ENCODE measurements around the gene TMEM154.
"Not testable (repeated sequence)": the region's sequence is repeated elsewhere in the genome, so short reads cannot be mapped to it uniquely, and the experiment has no call there.

Gene TMEM154

DNA sequence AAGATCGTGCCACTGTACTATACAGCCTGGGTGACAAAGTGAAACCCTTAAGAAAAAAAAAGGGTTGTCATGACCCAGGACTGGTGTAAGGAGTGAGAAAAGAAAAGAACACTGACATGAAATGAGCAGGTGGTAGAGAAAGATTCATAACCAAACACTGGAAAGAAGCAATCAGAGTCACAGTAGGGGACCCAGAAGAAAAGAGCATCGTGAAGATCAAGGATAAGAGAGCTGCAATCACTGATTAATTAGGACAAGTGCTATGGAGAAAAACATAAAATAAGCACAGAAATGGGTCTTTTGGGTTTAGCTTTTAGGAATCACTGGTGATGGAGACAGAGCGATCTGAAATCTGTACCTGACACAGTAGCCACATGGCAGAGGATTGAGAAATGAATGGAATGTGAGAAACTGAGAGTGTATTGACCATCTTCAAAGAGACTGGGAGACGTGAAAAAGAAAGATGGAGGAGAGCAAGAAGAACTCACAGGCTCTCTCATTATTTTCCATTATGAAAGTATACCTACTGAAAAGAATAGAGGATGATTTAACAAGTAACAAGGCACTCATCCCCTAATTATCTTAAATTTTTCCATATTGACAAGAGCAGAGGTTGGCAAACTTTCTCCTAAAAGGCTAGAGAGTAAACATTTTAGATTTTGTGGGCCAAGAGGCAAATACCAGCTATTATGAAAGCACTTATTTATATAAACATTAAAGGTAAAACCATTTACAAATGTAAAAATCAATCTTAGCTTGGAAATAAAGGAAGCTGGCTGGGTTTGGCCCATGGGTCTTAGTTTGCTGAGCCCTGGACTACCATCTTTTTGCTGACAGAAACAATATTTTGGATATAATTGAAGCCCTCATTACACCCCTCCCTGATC is 7.3 kb downstream of the TMEM154 start:
- in situ Hi-C loops (cut with MboI; ENCODE audit: low sequenced_read_pairs): no loop called here

DNA sequence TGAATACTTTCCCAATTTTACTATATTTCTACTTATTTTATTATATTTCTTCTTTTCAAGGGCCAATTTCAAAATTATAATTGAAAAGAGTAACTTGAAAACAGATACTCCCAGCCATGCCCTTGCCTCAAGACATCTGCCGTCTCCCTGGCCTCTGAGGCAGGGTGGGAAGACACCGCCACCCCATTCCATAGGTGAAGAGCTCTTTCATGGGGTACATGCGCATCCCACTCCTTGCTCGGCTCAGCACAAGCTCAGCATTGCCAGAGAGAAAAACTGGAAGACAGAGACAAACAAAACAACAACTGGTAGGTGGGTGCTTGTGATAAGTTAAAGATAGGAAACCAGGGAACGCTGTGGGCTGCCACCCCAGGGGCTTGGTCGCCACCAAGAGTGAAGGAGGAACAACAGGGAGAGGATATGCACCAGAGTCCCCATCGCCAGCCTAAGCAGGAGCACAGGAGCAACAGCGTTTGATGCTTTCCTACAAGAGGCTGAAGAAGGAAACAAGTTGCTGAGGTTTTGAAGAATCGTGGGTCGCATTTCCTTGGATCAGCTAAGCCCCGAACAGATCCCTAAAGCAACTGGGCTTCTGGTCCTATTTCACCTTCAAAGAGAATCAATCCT is 11.3 kb downstream of the TMEM154 start:
- in situ Hi-C loops (cut with MboI; ENCODE audit: low sequenced_read_pairs): no loop called here

DNA sequence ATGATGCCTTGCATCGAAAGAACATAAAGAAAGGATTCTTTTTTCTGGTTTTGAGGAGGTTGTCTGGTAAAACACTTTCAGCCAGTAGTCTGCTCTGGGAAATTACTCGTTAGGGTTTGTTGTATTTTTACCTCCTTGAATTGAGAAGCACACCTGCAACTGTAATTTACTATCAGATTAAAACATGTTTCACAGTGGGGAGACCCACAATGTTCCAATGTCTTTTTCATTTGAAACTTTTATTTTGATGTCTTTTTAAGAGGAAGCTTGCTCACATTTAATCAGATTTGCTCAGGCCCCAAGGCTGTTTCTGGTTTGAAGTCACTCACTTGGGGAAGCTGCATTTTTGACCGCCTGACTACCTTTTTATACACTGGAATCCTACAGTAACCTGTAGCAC is 12.0 kb downstream of the TMEM154 start:
- in situ Hi-C loops (cut with MboI; ENCODE audit: low sequenced_read_pairs): no loop called here

DNA sequence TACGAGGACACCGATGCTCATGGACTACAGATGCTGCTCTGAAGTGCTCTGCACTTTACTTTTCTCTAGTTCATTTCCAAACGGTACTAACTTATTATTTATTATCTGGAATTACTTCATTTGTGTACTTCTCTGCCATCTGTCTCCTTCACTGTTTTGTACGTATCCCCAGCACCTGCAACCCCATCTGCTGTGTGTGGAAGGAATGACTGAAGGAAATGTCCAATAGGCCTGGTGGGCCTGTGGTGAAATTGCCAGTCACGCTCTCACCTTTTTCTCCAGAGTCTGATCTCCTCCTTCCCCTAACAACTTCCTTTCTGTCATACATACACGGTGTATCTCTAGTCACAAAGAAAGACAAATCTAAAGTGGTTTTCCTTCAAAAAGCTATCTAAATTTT is 12.9 kb downstream of the TMEM154 start:
- in situ Hi-C loops (cut with MboI; ENCODE audit: low sequenced_read_pairs): no loop called here

DNA sequence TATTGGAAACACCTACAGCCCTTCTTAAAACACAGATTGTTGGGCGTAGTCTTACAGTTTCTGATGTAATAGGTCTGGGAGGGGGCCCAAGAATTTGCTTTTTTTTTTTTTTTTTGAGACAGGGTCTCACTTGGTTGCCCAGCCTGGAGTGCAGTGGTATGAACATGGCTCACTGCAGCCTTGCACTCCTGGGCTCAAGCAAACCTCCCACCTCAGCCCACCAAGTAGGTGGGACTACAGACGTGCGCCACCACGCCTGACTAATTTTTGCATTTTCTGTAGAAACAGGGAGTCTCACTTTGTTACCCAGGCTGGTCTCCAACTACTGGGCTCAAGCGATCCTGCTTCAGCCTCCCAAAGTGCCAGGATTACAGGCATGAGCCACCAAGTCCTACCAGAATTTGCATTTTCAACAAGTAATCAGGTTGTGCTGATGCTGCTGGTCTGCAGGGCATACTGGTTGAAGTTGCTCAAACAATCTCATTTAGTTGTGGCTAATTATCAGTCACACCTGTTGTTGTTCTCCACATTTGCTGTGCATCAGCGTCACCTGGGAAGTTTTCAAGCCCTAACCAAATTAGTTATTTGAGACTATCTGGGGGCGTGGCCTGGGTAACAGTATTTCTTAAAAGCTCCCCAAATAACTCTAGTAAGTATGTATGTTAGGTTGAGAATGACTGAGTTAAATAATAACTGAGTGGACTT is 14.0 kb downstream of the TMEM154 start:
- in situ Hi-C loops (cut with MboI; ENCODE audit: low sequenced_read_pairs): no loop called here

DNA sequence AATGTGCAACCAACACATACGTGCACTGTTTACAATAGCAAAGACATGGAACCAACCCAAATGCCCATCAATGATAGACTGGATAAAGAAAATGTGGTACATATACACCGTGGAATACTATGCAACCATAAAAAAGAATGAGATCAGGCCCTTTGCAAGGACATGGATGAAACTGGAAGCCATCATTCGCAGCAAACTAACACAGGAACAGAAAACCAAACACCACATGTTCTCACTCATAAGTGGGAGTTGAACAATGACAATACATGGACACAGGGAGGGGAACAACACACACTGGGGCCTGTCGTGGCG is 15.8 kb downstream of the TMEM154 start:
- in situ Hi-C loops (cut with MboI; ENCODE audit: low sequenced_read_pairs): not testable (repeated sequence)

DNA sequence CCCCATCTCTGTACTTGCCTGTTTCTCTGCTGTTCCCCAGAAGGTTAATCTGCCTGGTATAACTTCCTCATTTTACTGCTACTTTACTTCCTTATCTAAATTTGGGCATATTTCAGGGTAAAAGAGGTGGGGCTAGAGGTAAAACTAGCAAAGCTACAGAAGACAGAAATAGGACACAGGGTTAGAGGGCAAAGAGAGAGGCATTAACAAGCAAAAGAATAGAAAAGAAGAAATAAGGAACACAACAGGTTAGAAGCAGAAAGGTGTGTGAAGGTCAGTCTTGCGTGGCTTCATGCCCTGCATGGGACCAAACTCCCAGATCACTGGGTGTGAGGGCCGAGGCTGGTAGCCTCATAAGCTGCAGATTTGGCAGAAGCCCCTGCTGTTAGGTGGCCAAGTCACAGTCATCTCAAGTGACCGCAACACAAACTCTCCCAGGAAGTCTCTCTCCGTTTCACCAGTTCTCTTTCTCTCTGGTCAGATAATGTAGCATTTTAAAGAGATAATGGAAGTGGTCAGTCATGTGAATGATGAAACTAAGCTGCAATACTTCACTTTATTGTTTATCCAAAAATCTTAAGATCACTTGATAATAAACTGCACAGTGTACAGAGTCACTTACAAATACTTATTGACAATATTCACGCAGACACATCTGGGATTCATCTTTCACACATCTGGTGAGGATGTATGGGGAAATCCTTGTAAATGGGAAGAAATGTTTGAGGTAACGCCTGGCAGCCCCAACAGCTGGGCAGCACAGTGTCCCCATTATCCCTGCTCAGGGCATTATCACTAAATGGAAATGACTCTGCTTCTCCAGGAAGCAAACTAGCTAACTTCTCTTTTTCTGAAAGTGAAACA is 16.4 kb downstream of the TMEM154 start:
- in situ Hi-C loops (cut with MboI; ENCODE audit: low sequenced_read_pairs): no loop called here

DNA sequence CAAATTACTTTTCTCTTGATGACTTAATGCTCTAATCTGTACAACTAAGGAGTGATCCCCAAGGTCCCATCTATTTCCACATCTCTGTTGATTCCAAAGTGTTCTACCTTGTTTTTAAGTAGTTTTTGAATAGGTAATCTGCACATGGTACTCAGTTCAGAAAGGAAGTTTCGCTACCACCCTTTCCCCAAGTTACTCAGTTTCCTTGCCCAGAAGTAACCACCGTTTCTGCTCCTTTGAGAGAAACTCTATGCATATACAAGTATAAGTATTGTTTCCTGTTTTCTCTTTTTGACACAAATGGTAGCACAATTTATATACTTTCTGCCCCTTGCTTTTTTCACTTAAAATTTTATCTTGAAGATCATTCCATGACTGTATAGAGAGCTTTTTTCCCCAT is 18.1 kb downstream of the TMEM154 start:
- in situ Hi-C loops (cut with MboI; ENCODE audit: low sequenced_read_pairs): no loop called here

DNA sequence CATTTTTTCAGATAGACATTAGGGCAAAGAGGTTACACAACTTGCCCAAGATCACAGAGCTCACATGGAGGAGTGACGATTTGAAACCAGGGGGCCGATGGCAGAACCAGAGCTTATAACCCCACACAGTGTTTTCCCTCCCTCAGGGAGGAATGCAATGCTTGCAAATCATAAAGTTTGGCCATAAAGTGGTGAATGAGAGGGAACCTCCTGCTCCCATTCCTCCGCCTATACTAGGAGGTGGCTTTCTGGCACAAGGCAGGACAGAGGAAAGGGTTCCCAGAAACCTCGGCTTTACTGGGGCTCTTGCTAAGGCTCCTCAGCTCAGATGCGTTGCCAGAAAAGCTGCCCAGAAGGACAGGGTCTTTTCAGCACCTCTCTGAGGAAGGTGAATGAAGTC is 19.3 kb downstream of the TMEM154 start:
- in situ Hi-C loops (cut with MboI; ENCODE audit: low sequenced_read_pairs): no loop called here

DNA sequence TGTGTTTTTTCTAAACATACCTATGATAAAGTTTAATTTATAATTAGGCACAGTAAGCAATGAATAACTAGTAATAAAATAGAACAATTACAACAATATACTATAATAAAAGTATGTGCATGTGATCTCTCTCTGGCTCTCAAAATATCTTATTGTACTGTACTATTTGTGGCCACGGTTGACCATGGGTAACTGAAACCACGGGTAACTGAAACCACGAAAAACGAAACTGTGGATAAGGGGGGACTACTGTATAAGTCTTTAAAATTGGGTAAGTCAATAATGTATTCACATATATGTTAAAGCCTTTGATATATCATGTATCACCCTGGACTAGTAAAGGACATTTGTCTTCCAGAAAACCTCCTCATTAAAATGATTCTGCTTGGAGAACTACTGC is 20.0 kb downstream of the TMEM154 start:
- in situ Hi-C loops (cut with MboI; ENCODE audit: low sequenced_read_pairs): no loop called here

DNA sequence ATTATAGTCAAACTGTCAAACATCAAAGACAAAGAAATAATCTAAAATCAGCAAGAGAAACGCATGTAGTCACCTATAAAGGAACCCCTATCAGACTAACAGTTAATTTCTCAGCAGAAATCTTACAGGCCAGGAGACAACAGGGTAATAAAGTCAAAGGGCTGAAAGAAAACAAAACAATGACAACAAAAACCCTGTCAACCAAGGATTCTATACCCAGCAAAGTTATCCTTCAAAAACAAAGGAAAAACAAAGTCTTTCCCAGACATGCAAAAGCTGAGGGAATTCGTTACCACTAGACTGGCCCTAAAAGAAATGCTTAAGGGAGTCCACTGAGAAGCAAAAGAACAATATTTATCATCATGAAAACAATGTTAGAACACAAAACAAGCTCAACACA is 22.1 kb downstream of the TMEM154 start:
- in situ Hi-C loops (cut with MboI; ENCODE audit: low sequenced_read_pairs): no loop called here

DNA sequence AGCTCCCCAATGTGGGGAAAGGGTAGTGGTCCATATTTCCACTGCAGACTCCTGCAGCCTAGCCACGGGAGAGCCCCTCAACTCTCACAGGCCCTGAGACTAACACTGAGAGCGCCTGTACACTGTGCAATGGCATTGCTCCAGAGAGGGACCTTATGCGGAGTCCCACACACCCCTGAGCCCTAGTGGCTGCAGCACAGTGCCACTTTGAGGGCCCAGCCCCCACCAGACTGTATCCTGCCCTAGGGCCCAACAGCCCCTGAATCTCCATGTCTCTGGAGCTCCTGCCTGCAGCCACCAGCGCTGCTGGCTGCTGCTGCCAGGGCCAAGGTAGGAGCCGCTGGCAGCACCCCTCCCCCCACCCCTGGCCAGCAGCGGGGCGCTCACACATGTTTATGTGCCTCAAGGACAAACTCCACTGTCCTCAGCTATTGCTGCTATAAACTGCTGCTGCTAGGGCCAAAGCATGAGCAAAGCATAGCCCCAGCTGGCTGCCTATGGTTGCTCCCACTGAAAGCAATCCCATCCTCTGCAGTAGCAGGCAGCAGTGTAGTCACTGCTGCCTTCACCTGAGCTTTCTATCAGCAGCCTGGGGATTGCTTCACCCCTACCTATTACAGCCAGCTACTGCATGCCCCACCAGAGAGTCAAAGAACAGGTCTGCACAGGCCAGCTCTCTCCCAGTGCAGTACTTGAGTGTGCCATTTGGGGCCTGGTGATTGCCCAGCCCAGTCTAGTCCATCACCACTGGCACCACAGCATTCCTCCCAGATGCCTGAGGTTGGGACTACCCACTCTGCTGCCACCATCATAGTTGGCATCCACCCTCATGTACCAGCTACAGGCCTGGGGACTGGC is 24.3 kb downstream of the TMEM154 start:
- in situ Hi-C loops (cut with MboI; ENCODE audit: low sequenced_read_pairs): no loop called here

DNA sequence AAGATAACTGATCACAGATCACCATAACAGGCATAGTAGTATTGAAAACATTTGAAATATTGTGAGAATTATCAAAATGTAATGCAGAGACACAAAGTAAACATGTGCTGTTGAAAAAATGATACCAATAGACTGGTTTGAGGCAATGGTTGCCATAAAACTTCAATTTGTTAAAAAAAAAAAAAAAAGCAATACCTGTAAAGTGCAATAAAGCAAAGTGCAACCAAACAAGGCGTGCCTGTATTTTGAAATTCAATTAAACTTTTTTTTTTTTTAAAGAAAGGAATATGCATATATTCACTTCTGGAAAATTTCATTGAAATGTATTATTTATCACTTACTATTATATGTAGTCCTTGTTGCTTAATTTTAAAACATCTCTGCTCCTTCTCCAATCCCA is 27.7 kb downstream of the TMEM154 start:
- in situ Hi-C loops (cut with MboI; ENCODE audit: low sequenced_read_pairs): no loop called here

DNA sequence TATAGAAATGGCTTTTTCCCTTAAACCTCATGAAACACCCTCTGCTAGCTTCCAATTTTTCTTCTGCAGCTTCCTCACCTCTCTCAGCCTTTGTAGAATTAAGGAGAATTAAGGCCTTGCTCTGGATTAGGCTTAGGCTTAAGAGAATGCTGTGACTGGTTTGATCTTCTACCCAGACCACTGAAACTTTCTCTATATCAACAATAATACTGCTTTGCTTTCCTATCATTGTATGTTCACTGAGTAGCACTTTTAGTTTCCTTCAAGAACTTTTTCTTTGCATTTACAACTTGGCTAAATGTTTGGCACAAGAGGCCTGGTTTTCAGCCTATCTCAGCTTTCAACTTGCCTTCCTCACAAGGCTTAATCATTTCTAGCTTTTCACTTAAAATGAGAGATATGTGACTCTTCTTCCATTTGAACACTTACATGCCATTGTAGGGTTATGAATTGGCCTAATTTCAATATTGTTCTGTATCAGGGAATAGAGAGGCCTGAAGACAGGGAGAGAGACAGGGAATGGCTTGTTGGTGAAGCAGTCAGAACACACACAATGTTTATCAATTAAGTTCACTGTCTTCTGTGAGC is 28.2 kb downstream of the TMEM154 start:
- in situ Hi-C loops (cut with MboI; ENCODE audit: low sequenced_read_pairs): no loop called here

DNA sequence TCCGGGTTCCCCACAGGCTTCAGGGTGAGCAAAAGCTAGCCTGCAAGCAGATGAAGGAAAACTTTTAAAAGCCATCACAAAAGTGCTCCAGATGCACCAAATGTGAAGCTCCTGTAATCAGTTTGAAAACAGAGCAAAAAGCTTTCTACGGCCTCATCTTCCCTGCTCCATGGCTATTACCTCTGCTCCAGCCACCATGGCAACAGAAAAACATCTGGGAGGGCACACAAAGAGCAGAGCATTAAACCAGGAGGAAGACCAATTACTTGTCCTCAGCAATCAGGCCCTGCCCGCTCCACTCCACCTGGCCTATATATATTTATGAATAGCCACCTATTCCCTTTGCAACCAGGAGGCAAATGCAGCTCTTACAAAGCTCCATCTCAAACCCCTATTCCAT is 33.6 kb downstream of the TMEM154 start:
- in situ Hi-C loops (cut with MboI; ENCODE audit: low sequenced_read_pairs): no loop called here

DNA sequence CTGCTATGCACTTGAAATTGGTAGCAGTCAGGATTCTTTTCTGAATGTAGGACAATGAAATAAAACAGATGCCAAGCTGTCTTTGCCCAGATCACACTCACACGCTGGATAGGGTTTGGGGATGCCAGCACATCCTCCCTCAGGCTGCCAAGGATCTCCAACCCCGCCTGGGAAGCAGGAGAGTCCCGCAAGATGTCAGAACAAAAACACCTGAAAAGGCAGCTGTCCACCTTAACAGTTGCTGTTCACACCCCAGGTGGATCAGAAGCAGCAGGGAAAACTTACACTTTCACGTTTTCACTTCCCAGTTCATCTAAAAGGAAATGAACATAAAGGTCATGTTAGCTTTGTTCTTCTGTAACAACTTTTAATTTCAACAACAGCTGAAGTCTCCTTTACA is 35.7 kb downstream of the TMEM154 start:
- in situ Hi-C loops (cut with MboI; ENCODE audit: low sequenced_read_pairs): no loop called here

DNA sequence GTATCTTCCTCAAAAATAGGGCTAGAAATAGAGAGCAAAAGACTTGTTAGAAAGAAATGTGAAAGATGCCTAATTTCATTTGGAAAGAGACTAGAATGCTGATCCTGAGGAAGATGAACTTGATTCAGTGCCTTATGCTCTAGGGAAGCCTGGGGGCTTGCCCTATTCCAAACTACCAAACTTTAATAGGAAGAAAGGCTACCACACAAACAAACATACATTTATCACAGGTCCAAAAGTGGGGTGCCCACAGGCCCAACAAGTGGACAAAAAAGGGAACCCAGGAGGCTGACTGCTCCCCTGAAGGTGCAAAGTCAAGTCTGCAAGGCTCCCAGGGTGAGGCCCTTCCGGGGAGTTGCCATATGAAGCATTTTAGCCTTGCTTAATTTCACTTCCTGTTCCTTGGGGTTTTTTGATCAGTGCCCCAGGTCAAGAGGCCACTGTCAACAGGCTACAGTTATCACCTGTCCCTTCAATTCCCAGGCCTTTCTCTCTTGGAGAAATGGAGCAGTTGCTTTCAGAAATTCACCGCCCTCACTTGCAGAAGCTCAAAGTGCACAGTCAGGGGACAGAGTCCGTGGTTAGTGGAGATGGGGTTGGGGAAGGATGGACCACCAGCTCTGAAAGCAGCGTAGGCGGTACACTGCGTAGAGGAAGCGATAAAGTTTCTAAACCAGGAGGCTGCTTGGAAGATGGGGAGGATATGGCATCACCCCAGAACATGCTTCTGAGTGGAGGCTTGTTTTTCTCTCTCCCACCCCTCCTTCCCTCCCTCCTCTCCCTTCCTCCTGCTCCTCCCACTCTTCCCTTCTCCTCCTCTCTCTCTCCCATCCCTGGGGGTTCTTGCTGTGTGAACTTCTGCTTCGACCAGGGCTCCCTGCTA is 36.4 kb downstream of the TMEM154 start:
- in situ Hi-C loops (cut with MboI; ENCODE audit: low sequenced_read_pairs): no loop called here

DNA sequence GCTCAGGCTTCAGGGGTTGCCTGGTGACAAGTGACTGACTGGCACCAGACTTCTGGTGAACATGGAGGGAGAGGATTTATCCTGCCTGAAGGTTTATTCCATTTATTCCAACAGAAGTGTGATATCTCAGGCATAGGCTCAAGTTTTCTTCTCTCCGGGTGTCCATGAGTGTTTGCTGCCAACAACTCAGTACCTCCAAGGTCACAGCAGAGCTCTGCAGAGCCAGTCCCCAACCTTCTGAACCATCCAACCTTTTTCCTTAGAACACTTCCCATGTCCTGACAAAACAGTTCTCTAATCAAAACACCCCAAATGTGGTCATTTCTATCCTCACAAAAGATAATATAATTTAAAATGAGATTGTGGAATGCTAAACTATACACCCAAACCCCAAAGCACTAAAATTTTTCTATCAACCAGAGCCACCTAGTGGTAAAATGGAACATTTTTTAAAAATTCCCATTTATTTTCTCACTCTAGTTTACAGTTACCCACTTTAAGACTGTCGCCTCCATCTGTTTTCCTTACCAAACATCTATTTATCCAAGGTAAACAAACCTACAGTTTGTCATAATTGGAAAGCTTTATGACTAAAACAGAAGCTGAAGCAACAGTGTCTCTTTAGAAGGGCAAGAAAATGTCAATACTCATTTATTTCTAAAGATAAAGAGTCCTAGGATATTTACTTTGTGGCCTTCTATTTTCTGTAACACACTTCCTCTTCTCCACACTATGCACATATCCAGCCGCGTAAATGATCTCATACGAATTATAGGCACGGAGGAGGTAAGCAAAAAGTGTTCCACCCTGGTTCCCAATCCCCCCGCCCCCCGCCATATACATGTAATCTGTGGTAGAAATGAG is 39.5 kb downstream of the TMEM154 start:
- in situ Hi-C loops (cut with MboI; ENCODE audit: low sequenced_read_pairs): no loop called here
